ENCODE data around the gene STIL.

Gene STIL

DNA sequence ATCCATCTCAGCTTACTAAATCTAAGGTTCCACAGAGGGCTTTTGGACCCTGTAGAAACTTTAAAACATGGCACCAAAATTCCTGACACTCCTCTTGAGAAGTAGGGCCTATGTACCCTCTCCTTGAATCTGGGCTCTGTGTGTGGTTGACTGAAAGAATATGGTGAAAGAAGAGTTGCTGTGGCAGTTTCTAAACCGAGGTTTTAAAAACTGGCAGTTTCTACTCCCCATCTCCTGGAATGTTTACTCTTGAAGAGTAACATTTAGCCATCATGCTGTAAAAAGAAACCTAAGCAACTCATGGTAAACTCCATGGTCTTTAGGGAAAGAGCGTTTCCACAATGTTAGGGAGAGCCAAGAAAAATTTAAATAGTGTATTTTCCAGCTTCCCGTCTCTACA, 15.0 kb upstream of the STIL start:
- H3K4me3 ChIP-seq (ENCODE audit: low read depth, low read length, poor library complexity, severe bottlenecking) = no peak overlapping the region
- peaks cover 15% of the 10 kb centered on the region for H3K4me1 ChIP-seq (ENCODE audit: insufficient read depth, low read length, severe bottlenecking)

DNA sequence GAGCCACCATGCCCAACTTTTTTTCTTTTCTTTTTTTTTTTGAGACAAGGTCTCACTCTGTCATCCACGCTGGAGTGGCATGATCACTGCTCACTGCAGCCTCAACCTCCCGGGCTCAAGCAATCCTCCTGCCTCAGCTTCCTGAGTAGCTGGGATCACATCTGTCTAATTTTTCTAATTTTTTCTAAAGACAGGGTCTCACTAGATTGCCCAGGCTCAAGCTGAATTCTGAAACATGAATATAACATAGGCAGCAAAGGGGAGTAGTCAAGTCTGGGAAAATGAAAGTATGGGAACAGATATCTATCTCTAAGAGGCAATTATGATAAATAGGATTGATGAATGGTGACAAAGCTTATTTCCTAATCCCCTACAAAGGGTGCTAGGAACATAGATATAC, 12.3 kb upstream of the STIL start:
- Histone ChIP-seq H3F3A (ENCODE audit: insufficient read depth, low read length) (no peaks in the 10 kb centered on the region), H3K27me3 (ENCODE audit: insufficient read depth, low read length) (no peaks in the 10 kb centered on the region), H4K20me1 (ENCODE audit: insufficient read depth, low read length) (no peaks in the 10 kb centered on the region), H3K79me2 (ENCODE audit: insufficient read depth, low read length) (no peaks in the 10 kb centered on the region), H3K4me2 (ENCODE audit: low read length) (no peak overlapping the region), H3K9me3 (ENCODE audit: low read length) (no peaks in the 10 kb centered on the region), H3K27ac (ENCODE audit: low read depth, low read length, poor library complexity, severe bottlenecking) (no peak overlapping the region), H3K4me1 (ENCODE audit: insufficient read depth, low read length, severe bottlenecking) (no peaks in the 10 kb centered on the region), H2AFZ (ENCODE audit: low read length) (no peak overlapping the region), H3K9ac (ENCODE audit: low read length) (no peak overlapping the region), H3K9me2 (ENCODE audit: low read depth, low read length) (no peaks in the 10 kb centered on the region), H3K4me3 (ENCODE audit: low read depth, low read length, poor library complexity, severe bottlenecking) (no peak overlapping the region), H3K36me3 (ENCODE audit: insufficient read depth, low read length) (no peaks in the 10 kb centered on the region)
- TF ChIP-seq, protein P1, sequence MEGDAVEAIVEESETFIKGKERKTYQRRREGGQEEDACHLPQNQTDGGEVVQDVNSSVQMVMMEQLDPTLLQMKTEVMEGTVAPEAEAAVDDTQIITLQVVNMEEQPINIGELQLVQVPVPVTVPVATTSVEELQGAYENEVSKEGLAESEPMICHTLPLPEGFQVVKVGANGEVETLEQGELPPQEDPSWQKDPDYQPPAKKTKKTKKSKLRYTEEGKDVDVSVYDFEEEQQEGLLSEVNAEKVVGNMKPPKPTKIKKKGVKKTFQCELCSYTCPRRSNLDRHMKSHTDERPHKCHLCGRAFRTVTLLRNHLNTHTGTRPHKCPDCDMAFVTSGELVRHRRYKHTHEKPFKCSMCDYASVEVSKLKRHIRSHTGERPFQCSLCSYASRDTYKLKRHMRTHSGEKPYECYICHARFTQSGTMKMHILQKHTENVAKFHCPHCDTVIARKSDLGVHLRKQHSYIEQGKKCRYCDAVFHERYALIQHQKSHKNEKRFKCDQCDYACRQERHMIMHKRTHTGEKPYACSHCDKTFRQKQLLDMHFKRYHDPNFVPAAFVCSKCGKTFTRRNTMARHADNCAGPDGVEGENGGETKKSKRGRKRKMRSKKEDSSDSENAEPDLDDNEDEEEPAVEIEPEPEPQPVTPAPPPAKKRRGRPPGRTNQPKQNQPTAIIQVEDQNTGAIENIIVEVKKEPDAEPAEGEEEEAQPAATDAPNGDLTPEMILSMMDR (IDR thresholded peaks at IDR 0.05; ENCODE audit: low read length) = no peak
- TF ChIP-seq EZH2 (IDR thresholded peaks at IDR 0.05; ENCODE audit: borderline replicate concordance, low read length) = no peak

More for the DNA sequence above, 15.0 kb upstream of the STIL start:
- no peaks in the 10 kb centered on the region for H4K20me1 ChIP-seq (ENCODE audit: insufficient read depth, low read length)
- H3K36me3 ChIP-seq (ENCODE audit: insufficient read depth, low read length) = no peaks in the 10 kb centered on the region
- TF ChIP-seq EZH2 (IDR thresholded peaks at IDR 0.05; ENCODE audit: borderline replicate concordance, low read length) = no peak
- TF ChIP-seq, protein P1 (IDR thresholded peaks at IDR 0.05; ENCODE audit: low read length) = no peak
- H3K79me2 ChIP-seq (ENCODE audit: insufficient read depth, low read length) = no peaks in the 10 kb centered on the region
- no peak overlapping the region for H3K4me2 ChIP-seq (ENCODE audit: low read length)
- no peaks in the 10 kb centered on the region for H3K9me3 ChIP-seq (ENCODE audit: low read length)
- no peak overlapping the region for H3K27ac ChIP-seq (ENCODE audit: low read depth, low read length, poor library complexity, severe bottlenecking)
- no peak overlapping the region for H3K9ac ChIP-seq (ENCODE audit: low read length)
- no peaks in the 10 kb centered on the region for H3K27me3 ChIP-seq (ENCODE audit: insufficient read depth, low read length)
- H3F3A ChIP-seq (ENCODE audit: insufficient read depth, low read length) = no peaks in the 10 kb centered on the region
- H2AFZ ChIP-seq (ENCODE audit: low read length) = no peak overlapping the region
- no peaks in the 10 kb centered on the region for H3K9me2 ChIP-seq (ENCODE audit: low read depth, low read length)

DNA sequence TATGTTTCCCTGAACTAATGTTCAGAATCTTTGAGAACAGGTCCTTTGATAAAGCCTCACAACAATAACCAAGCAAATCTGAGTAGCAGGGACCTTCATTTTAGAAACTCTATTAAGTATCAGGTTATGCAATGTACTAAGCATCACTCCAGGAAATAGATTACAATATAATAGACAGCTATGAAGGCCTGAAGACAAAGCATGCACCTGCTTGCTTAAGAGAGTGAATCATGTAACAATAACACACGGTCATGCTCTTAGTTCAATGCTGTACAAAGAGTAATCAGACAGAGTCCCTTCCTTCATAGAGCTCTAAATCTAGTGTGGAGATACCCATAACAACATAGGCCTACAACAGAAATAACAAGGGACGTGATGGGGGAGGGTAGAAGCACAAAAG, 11.6 kb upstream of the STIL start:
- H2AFZ ChIP-seq (ENCODE audit: low read length) = no peak overlapping the region
- H3F3A ChIP-seq (ENCODE audit: insufficient read depth, low read length) = no peaks in the 10 kb centered on the region
- no peaks in the 10 kb centered on the region for H3K79me2 ChIP-seq (ENCODE audit: insufficient read depth, low read length)
- no peaks in the 10 kb centered on the region for H3K27me3 ChIP-seq (ENCODE audit: insufficient read depth, low read length)
- H3K36me3 ChIP-seq (ENCODE audit: insufficient read depth, low read length) = no peaks in the 10 kb centered on the region
- no peak overlapping the region for H3K9ac ChIP-seq (ENCODE audit: low read length)
- H3K4me1 ChIP-seq (ENCODE audit: insufficient read depth, low read length, severe bottlenecking) = no peaks in the 10 kb centered on the region
- no peaks in the 10 kb centered on the region for H4K20me1 ChIP-seq (ENCODE audit: insufficient read depth, low read length)
- TF ChIP-seq EZH2 (IDR thresholded peaks at IDR 0.05; ENCODE audit: borderline replicate concordance, low read length) = no peak
- TF ChIP-seq, protein P1 (IDR thresholded peaks at IDR 0.05; ENCODE audit: low read length) = no peak
- H3K9me2 ChIP-seq (ENCODE audit: low read depth, low read length) = no peaks in the 10 kb centered on the region
- H3K9me3 ChIP-seq (ENCODE audit: low read length) = no peaks in the 10 kb centered on the region
- no peak overlapping the region for H3K27ac ChIP-seq (ENCODE audit: low read depth, low read length, poor library complexity, severe bottlenecking)
- no peak overlapping the region for H3K4me3 ChIP-seq (ENCODE audit: low read depth, low read length, poor library complexity, severe bottlenecking)
- no peak overlapping the region for H3K4me2 ChIP-seq (ENCODE audit: low read length)

Data from OCI-LY1 (cell line).